ENCODE measurements around the gene LCAT. TPM values are rescaled to one million over a fixed set of nuclear protein-coding genes. Genes with fewer than 3 reads are reported as not detected.

Gene LCAT
- total and polyA plus RNA-seq, 3 donors from 2014 or later = 12.9 to 25.3 (median 20.6) TPM

GRCh38 chr16:67965668-67966548 is 22.0 kb upstream of the LCAT start:
- intact Hi-C loops (cut with DNase I; ENCODE audit: low total_unique reads) = no loop called here
- 44 to 54% methylated on average over 8 to 11 of the region's 11 CpGs for WGBS, 2 donors
- Histone ChIP-seq H3K36me3 (ENCODE audit: low read depth, missing control alignments) (no peaks in the 10 kb centered on the region), H3K4me3 (no peak overlapping the region), H3K27ac (peak overlapping the region; percentile 47 to 94), H3K9me3 (no peaks in the 10 kb centered on the region), H3K4me1 (peaks cover 23% of the 10 kb centered on the region), H3K27me3 (no peaks in the 10 kb centered on the region)
- TF ChIP-seq, protein P1, sequence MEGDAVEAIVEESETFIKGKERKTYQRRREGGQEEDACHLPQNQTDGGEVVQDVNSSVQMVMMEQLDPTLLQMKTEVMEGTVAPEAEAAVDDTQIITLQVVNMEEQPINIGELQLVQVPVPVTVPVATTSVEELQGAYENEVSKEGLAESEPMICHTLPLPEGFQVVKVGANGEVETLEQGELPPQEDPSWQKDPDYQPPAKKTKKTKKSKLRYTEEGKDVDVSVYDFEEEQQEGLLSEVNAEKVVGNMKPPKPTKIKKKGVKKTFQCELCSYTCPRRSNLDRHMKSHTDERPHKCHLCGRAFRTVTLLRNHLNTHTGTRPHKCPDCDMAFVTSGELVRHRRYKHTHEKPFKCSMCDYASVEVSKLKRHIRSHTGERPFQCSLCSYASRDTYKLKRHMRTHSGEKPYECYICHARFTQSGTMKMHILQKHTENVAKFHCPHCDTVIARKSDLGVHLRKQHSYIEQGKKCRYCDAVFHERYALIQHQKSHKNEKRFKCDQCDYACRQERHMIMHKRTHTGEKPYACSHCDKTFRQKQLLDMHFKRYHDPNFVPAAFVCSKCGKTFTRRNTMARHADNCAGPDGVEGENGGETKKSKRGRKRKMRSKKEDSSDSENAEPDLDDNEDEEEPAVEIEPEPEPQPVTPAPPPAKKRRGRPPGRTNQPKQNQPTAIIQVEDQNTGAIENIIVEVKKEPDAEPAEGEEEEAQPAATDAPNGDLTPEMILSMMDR (IDR thresholded peaks at IDR 0.05) = no peak
- TF ChIP-seq POLR2A (IDR thresholded peaks at IDR 0.05) = no peak
- no peak for DNase-seq

DNA sequence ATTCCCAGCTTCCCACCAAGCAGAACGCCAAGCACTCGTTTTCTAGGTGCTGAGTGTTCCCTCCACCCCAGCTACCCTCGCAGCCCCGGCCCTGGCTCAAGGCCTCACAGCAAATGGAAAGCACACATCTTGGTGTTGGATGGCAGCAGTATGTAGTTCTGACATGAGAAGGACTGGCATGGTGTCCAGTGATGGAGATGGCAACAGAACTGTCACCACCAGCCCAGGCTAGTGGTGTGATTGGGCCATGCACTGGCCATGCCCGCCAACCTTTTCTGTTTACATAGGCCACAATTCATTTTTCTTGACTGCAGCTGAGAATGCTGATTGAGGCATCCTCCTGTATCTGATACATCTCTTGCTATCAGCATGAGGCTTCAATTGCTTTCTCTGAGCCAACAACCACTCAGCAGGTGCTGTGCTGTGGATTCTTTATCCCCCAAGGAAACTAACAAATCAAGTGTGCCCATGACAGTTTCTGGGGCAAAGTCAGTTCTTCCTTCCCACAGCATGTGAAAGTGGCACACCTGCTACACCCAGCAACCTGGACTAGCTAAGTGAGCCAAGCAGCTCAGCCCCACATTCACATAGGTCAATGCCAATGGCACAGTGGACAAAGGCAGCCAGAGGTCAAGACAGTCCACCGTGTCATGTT is 20.7 kb upstream of the LCAT start:
- 44 to 66% methylated on average over 6 of the region's 6 CpGs for WGBS, 2 donors
- Histone ChIP-seq H3K27ac (peak overlapping the region in 1 of 2 donors; percentile 94), H3K27me3 (no peaks in the 10 kb centered on the region), H3K4me1 (peaks cover 28% of the 10 kb centered on the region), H3K4me3 (peak overlapping the region in 1 of 2 donors; percentile 52), H3K9me3 (no peaks in the 10 kb centered on the region), H3K36me3 (ENCODE audit: low read depth, missing control alignments) (no peaks in the 10 kb centered on the region)
- no peak for DNase-seq
- TF ChIP-seq POLR2A (IDR thresholded peaks at IDR 0.05) = no peak
- TF ChIP-seq, protein P1 (IDR thresholded peaks at IDR 0.05) = no peak
- intact Hi-C loops (cut with DNase I; ENCODE audit: low total_unique reads) = no loop called here

DNA sequence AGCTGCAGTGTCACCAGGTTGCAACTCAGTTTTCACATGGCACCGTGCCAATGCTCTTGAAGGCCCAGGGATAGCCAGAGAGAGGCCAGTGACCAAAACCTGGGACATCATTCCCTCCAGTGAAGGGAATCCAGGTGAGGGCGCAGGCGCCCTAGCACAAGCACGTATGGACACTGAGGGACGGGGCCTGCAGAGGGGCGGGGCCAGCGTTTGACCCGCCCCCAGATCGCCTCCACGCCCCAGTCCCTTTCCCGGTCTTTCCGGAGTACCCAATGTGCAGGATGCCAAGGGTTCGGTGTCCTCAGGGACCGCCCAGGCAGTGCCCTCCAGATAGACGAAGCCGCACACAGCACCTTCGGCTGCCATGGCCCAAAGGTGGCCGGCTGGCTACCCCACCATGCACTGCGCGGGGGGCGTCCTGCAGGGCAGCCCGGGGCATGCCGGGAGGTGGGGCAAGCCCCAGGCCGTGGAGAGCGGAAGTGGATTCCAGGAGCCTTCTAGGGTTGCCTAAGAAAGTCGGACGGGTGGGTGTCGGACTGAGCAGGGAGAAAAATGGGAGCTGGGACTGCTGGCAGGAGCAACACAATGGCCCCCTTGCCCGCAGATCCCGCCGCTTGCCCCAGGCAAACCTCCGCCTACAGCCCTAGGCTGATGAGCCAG is 19.9 kb upstream of the LCAT start:
- no peak for TF ChIP-seq POLR2A (IDR thresholded peaks at IDR 0.05)
- TF ChIP-seq, protein P1 (IDR thresholded peaks at IDR 0.05) = no peak
- 33 to 65% methylated on average over 1 to 32 of the region's 32 CpGs for WGBS, 2 donors
- no peaks in the 10 kb centered on the region for H3K36me3 ChIP-seq (ENCODE audit: low read depth, missing control alignments)
- peaks cover 35% of the 10 kb centered on the region for H3K4me1 ChIP-seq
- peak overlapping the region; percentile 39 to 52 for H3K4me3 ChIP-seq
- DNase-seq = peak; percentile 56
- H3K27me3 ChIP-seq = no peaks in the 10 kb centered on the region
- no peaks in the 10 kb centered on the region for H3K9me3 ChIP-seq
- peak overlapping the region in 1 of 2 donors; percentile 64 for H3K27ac ChIP-seq
- intact Hi-C loops (cut with DNase I; ENCODE audit: low total_unique reads) = no loop called here

- DNase-seq = no peak
- TF ChIP-seq, protein P1 (IDR thresholded peaks at IDR 0.05) = no peak
- TF ChIP-seq POLR2A (IDR thresholded peaks at IDR 0.05) = no peak
- 62 to 65% methylated on average over 2 of the region's 2 CpGs for WGBS, 2 donors
- Histone ChIP-seq H3K4me3 (peak overlapping the region; percentile 39 to 52), H3K27me3 (no peaks in the 10 kb centered on the region), H3K27ac (peak overlapping the region in 1 of 2 donors; percentile 64), H3K36me3 (ENCODE audit: low read depth, missing control alignments) (no peaks in the 10 kb centered on the region), H3K4me1 (peaks cover 38% of the 10 kb centered on the region), H3K9me3 (no peaks in the 10 kb centered on the region)
- intact Hi-C loops (cut with DNase I; ENCODE audit: low total_unique reads) = no loop called here
Observed at GRCh38 chr16:67963292-67963661, 19.4 kb upstream of the LCAT start.
